Tibial nerve (tissue), 4 donors: Measurements from ENCODE around the gene GGACT. TPM values are rescaled to one million over a fixed set of nuclear protein-coding genes. Genes with fewer than 3 reads are reported as not detected.

ENCODE experiments used
- DNase-seq, 2 donors: peaks; one replicate each; pipeline ENCODE4 v3.0.0-alpha.2; 2019; ENCODE audit warnings: low spot score in 2 of 2
- H3K27ac ChIP-seq, 4 donors: fragments of 200-600 bp; sonication (generic) in 3 of 4; one replicate each; pipeline ENCODE4 v1.5.1; 2017 to 2019; ENCODE audit warnings: mild to moderate bottlenecking in 1 of 4
- H3K27me3 ChIP-seq, 2 donors: fragments of 200-600 bp; sonication (generic) in 1 of 2; one replicate each; pipeline versions ENCODE4 v1.5.1 to v1.6.0; 2017 to 2019
- H3K36me3 ChIP-seq, 3 donors: fragments of 200-600 bp; sonication (generic); one replicate each; pipeline ENCODE4 v1.5.1; 2018 to 2019
- H3K4me1 ChIP-seq, 4 donors: fragments of 200-600 bp; sonication (generic) in 3 of 4; one replicate each; pipeline ENCODE4 v1.5.1; 2017 to 2019
- H3K4me3 ChIP-seq, 4 donors: fragments of 200-600 bp; sonication (generic) in 3 of 4; one replicate each; pipeline ENCODE4 v1.5.1; 2017 to 2019; ENCODE audit warnings: mild to moderate bottlenecking in 1 of 4, moderate library complexity in 1 of 4
- H3K9me3 ChIP-seq, 4 donors: fragments of 200-600 bp; sonication (generic) in 3 of 4; one replicate each; pipeline ENCODE4 v1.5.1; 2017 to 2019
- CTCF ChIP-seq, 5 experiments: fragments of 200-600 bp in 3 of 5; fragments of 450-650 bp in 2 of 5; sonication (generic) in 3 of 5; IDR thresholded peaks; one replicate each; pipeline ENCODE4 v1.5.1; 2016 to 2019; ENCODE audit warnings: antibody characterized with exemption in 5 of 5, mild to moderate bottlenecking in 3 of 5, moderate library complexity in 2 of 5
- EP300 ChIP-seq, 2 donors: sonication (generic); formaldehyde crosslinking; IDR thresholded peaks; one replicate each; pipeline ENCODE4 v1.6.1; 2017; ENCODE audit warnings: antibody characterized with exemption in 2 of 2, mild to moderate bottlenecking in 1 of 2
- POLR2A ChIP-seq, 2 donors: fragments of 450-650 bp; IDR thresholded peaks; one replicate each; pipeline ENCODE4 v1.6.1; 2017; ENCODE audit warnings: antibody characterized with exemption in 2 of 2, mild to moderate bottlenecking in 2 of 2, moderate library complexity in 2 of 2
- WGBS, 2 donors: methylation state at CpG; one replicate each; pipeline ENCODE4 v1.1.5; 2018; 5-methylcytosine and 5-hydroxymethylcytosine counted together
- total RNA-seq, 4 donors: library from RNA; depleted of rRNA; stranded (reverse); fragments of >200 nt; gene quantifications; one replicate each; pipeline ENCODE4 v1.1.0, GENCODE V29; 2016

The GGACT gene
- total RNA-seq, 4 donors from 2014 or later, result 2.4 to 5.2 (median 3.9) TPM

GRCh38 chr13:100523981-100524386 lies 64.6 kb downstream of the GGACT start:
- no peak for TF ChIP-seq EP300 (IDR thresholded peaks at IDR 0.05)
- TF ChIP-seq CTCF (IDR thresholded peaks at IDR 0.05), result no peak
- no peak for TF ChIP-seq POLR2A (IDR thresholded peaks at IDR 0.05)
- DNase-seq, result no peak
- WGBS, 2 donors, result 83 to 88% methylated on average over 8 of the region's 8 CpGs

GRCh38 chr13:100523411-100523810 lies 65.2 kb downstream of the GGACT start:
- Histone ChIP-seq H3K27ac (no peak overlapping the region), H3K27me3 (no peaks in the 10 kb centered on the region), H3K36me3 (peaks cover 0 to 22% (median 2%) of the 10 kb centered on the region in 3 donors), H3K4me1 (no peaks in the 10 kb centered on the region), H3K4me3 (no peak overlapping the region), H3K9me3 (no peaks in the 10 kb centered on the region)
- TF ChIP-seq CTCF (IDR thresholded peaks at IDR 0.05), result no peak
- no peak for TF ChIP-seq EP300 (IDR thresholded peaks at IDR 0.05)
- TF ChIP-seq POLR2A (IDR thresholded peaks at IDR 0.05), result no peak
- 92 to 93% methylated on average over 14 of the region's 14 CpGs for WGBS, 2 donors
- DNase-seq, result no peak

More at GRCh38 chr13:100523981-100524386, 64.6 kb downstream of the GGACT start:
- Histone ChIP-seq H3K36me3 (peaks cover 0 to 27% (median 2%) of the 10 kb centered on the region in 3 donors), H3K27ac (no peak overlapping the region), H3K9me3 (no peaks in the 10 kb centered on the region), H3K4me3 (no peak overlapping the region), H3K4me1 (no peaks in the 10 kb centered on the region), H3K27me3 (no peaks in the 10 kb centered on the region)

- Histone ChIP-seq H3K36me3 (peaks cover 0 to 15% (median 2%) of the 10 kb centered on the region in 3 donors), H3K27ac (no peak overlapping the region), H3K27me3 (no peaks in the 10 kb centered on the region), H3K4me3 (no peak overlapping the region), H3K4me1 (no peaks in the 10 kb centered on the region), H3K9me3 (no peaks in the 10 kb centered on the region)
- DNase-seq, result no peak
- 94 to 96% methylated on average over 9 of the region's 9 CpGs for WGBS, 2 donors
- TF ChIP-seq EP300 (IDR thresholded peaks at IDR 0.05) (no peak), CTCF (IDR thresholded peaks at IDR 0.05) (no peak), POLR2A (IDR thresholded peaks at IDR 0.05) (no peak)
Observed at GRCh38 chr13:100522618-100523309, 65.8 kb downstream of the GGACT start.

- 85 to 88% methylated on average over 19 of the region's 19 CpGs for WGBS, 2 donors
- Histone ChIP-seq H3K36me3 (peaks cover 0 to 8% (median 2%) of the 10 kb centered on the region in 3 donors), H3K4me3 (no peak overlapping the region)
Observed at GRCh38 chr13:100521851-100522617, 66.6 kb downstream of the GGACT start.

More at GRCh38 chr13:100521851-100522617, 66.6 kb downstream of the GGACT start:
- H3K27ac ChIP-seq, result no peak overlapping the region
- H3K27me3 ChIP-seq, result no peaks in the 10 kb centered on the region
- DNase-seq, result no peak
- no peak for TF ChIP-seq CTCF (IDR thresholded peaks at IDR 0.05)
- no peak for TF ChIP-seq POLR2A (IDR thresholded peaks at IDR 0.05)
- no peak for TF ChIP-seq EP300 (IDR thresholded peaks at IDR 0.05)
- no peaks in the 10 kb centered on the region for H3K9me3 ChIP-seq
- no peaks in the 10 kb centered on the region for H3K4me1 ChIP-seq
